Body of pancreas (tissue), 4 donors: ENCODE data around the gene PCDH15. TPM values are rescaled to one million over a fixed set of nuclear protein-coding genes. Genes with fewer than 3 reads are reported as not detected.

Experiments
- ATAC-seq: fragments of 150-250 bp; one replicate; pipeline ENCODE4 v1.9.1; 2016
- DNase-seq, 4 donors: peaks; one replicate each; pipeline ENCODE4 v3.0.0-alpha.2; 2019
- H3K27ac ChIP-seq, 4 donors: fragments of 200-600 bp; sonication (generic); 1 replicate in 3 of 4; 2 replicates in 1 of 4; pipeline versions ENCODE4 v1.5.1 to v1.6.1; 2016 to 2019; ENCODE audit warnings: mild to moderate bottlenecking in 1 of 4, mixed read lengths in 1 of 4, moderate library complexity in 1 of 4
- H3K27me3 ChIP-seq, 2 donors: fragments of 200-600 bp; sonication (generic); one replicate each; pipeline ENCODE4 v1.6.0; 2016; ENCODE audit warnings: mild to moderate bottlenecking in 1 of 2
- H3K36me3 ChIP-seq, 2 donors: fragments of 200-600 bp; sonication (generic); replicated peaks in 1 of 2; 2 replicates each; pipeline ENCODE4 v1.5.1; 2016; ENCODE audit warnings: low read depth in 2 of 2; ENCODE audit not compliant: insufficient read depth in 1 of 2
- H3K4me1 ChIP-seq: fragments of 200-600 bp; sonication (generic); one replicate; pipeline ENCODE4 v1.6.0; 2016
- H3K4me3 ChIP-seq, 2 donors: fragments of 200-600 bp; sonication (generic); 1 replicate in 1 of 2; 2 replicates in 1 of 2; pipeline ENCODE4 v1.5.1; 2016 to 2019
- H3K9me3 ChIP-seq, 3 donors: fragments of 200-600 bp; sonication (generic); 1 replicate in 2 of 3; 2 replicates in 1 of 3; pipeline ENCODE4 v1.5.1; 2016
- POLR2A ChIP-seq, 3 donors: fragments of 450-650 bp; IDR thresholded peaks; one replicate each; pipeline ENCODE4 v1.6.1; 2016; ENCODE audit warnings: antibody characterized with exemption in 3 of 3, mild to moderate bottlenecking in 2 of 3
- WGBS, 2 donors: methylation state at CpG; one replicate each; pipeline ENCODE4 v1.1.5; 2017; 5-methylcytosine and 5-hydroxymethylcytosine counted together
- intact Hi-C: fragments of 100-400 bp; cut with DNase I; formaldehyde crosslinking; loops from one replicate; pipeline ENCODE4 v1.15.1; 2023
- total RNA-seq, 2 donors: library from RNA; depleted of rRNA; stranded (reverse); fragments of >200 nt; gene quantifications; one replicate each; pipeline ENCODE4 v1.1.0, GENCODE V29; 2016
- TF ChIP-seq, protein P1 (sequence below), 7 experiments: fragments of 450-650 bp in 4 of 7; fragments of 200-600 bp in 3 of 7; sonication (generic) in 3 of 7; IDR thresholded peaks; one replicate each; pipeline ENCODE4 v1.5.1; 2016 to 2019; ENCODE audit warnings: antibody characterized with exemption in 7 of 7

Gene PCDH15
- total RNA-seq, 2 donors from 2014 or later, result not detected

GRCh38 chr10:53864846-53865245 lies 936.2 kb downstream of the PCDH15 start:
- intact Hi-C loops, result no loop called here
- H3K4me3 ChIP-seq, result no peak overlapping the region
- ATAC-seq (no peak), DNase-seq (no peak)
- H3K4me1 ChIP-seq, result no peaks in the 10 kb centered on the region
- H3K27me3 ChIP-seq, result no peaks in the 10 kb centered on the region
- H3K9me3 ChIP-seq, result no peaks in the 10 kb centered on the region
- no peak overlapping the region for H3K27ac ChIP-seq
- H3K36me3 ChIP-seq, result no peaks in the 10 kb centered on the region
- WGBS, 2 donors, result 67 to 76% methylated on average over 4 of the region's 4 CpGs
- TF ChIP-seq, protein P1, sequence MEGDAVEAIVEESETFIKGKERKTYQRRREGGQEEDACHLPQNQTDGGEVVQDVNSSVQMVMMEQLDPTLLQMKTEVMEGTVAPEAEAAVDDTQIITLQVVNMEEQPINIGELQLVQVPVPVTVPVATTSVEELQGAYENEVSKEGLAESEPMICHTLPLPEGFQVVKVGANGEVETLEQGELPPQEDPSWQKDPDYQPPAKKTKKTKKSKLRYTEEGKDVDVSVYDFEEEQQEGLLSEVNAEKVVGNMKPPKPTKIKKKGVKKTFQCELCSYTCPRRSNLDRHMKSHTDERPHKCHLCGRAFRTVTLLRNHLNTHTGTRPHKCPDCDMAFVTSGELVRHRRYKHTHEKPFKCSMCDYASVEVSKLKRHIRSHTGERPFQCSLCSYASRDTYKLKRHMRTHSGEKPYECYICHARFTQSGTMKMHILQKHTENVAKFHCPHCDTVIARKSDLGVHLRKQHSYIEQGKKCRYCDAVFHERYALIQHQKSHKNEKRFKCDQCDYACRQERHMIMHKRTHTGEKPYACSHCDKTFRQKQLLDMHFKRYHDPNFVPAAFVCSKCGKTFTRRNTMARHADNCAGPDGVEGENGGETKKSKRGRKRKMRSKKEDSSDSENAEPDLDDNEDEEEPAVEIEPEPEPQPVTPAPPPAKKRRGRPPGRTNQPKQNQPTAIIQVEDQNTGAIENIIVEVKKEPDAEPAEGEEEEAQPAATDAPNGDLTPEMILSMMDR (IDR thresholded peaks at IDR 0.05), result no peak
- no peak for TF ChIP-seq POLR2A (IDR thresholded peaks at IDR 0.05)

DNA sequence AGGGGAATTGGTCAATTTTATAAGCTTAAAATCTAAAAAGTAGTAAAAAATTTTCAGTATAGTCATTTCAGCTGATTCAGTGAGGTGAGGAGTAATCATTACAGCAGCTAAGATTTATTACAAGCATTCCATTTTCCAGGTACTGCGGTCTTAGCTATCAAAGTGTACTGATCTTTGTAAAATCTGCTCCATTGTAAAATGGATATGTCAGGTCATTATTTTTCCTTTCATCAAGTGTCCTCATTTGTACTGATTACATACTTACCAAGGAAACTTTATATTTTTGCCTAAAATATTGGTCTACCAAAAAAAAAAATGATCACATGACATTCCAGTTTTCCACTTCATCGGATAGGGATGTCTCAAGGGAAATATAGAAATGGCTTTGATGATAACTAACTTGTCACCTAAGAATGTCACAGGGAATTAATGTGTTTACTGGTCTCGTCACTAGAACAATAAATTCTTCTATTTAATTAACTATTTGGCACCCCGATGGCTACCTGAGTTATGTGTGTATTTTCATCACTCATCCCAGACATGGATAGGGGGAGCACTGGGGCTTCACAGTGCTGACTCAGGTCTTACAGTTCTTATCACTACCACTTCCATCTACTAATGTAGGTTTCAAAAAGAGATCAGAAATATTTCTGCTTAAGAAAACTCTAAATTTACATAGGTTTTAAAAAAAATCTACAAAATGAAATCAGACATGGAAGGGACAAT lies 948.4 kb downstream of the PCDH15 start:
- WGBS, 2 donors, result 29 to 33% methylated on average over 4 of the region's 4 CpGs
- Histone ChIP-seq H3K4me3 (no peak overlapping the region), H3K4me1 (no peaks in the 10 kb centered on the region), H3K27ac (no peak overlapping the region), H3K9me3 (no peaks in the 10 kb centered on the region), H3K36me3 (no peaks in the 10 kb centered on the region), H3K27me3 (no peaks in the 10 kb centered on the region)
- no peak for ATAC-seq
- intact Hi-C loops, result no loop called here
- DNase-seq, result no peak
- no peak for TF ChIP-seq POLR2A (IDR thresholded peaks at IDR 0.05)
- TF ChIP-seq, protein P1 (IDR thresholded peaks at IDR 0.05), result no peak

DNA sequence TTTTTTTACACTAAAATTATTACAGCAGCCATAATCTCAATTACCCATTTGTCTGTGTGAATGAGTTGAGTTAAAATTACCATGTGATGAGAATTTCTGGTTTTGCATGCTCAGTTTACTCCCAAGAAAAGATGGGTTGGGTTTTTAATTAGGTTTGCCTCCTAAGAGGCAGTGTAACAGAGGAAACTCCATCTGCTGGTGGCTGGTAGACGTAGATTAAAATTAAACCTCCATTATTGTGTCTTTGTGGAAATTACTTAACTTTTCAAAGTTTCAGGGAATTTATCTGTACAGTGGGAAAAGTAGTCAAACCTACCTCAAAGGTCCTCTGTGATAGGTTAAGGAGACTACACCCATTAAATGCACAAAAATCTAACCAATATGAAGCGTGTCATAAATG lies 954.2 kb downstream of the PCDH15 start:
- TF ChIP-seq, protein P1 (IDR thresholded peaks at IDR 0.05), result peak in 1 of 7 experiments; percentile 5
- TF ChIP-seq POLR2A (IDR thresholded peaks at IDR 0.05), result no peak
- intact Hi-C loops, result no loop called here
- WGBS, 2 donors, result 59 to 62% methylated on average over 2 of the region's 2 CpGs
- H3K27me3 ChIP-seq, result no peaks in the 10 kb centered on the region
- H3K36me3 ChIP-seq, result no peaks in the 10 kb centered on the region
- no peaks in the 10 kb centered on the region for H3K4me1 ChIP-seq
- no peaks in the 10 kb centered on the region for H3K9me3 ChIP-seq
- no peak overlapping the region for H3K27ac ChIP-seq
- DNase-seq, result no peak
- no peak for ATAC-seq
- no peak overlapping the region for H3K4me3 ChIP-seq

DNA sequence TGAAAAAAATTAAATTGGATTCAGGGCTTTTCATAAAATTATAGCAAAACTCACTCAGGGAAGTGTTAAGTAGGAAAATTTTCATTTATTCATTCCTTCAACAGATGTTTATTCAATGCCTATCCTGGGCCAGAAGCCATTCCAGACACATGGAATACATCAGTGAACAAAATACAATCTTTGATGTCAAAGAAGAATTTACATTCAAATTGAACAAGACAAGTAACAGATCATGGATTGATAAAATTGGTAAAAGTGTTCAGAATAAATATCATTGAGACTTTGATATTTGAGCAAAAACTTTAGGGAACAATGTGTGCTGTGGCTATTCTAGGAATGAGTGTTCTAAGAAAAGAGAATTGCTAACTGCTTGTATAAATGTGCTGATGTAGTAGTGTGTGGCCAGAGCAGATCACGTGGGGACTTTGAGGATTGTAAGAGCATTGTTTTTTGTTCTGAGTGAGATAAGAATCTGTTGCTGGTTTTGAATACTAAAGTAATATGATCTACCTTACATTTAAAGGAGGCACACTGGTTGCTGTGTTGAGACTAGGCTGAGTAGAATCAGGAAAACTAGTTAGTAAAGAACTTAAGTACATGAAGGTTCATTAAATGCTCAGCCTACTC lies 957.2 kb downstream of the PCDH15 start:
- no peaks in the 10 kb centered on the region for H3K4me1 ChIP-seq
- no peaks in the 10 kb centered on the region for H3K27me3 ChIP-seq
- WGBS, 2 donors, result 13 to 17% methylated on average over 1 of the region's 1 CpG
- ATAC-seq (no peak), DNase-seq (no peak)
- TF ChIP-seq, protein P1 (IDR thresholded peaks at IDR 0.05), result no peak
- no peak for TF ChIP-seq POLR2A (IDR thresholded peaks at IDR 0.05)
- intact Hi-C loops, result no loop called here
- H3K9me3 ChIP-seq, result no peaks in the 10 kb centered on the region
- no peak overlapping the region for H3K27ac ChIP-seq
- no peak overlapping the region for H3K4me3 ChIP-seq
- no peaks in the 10 kb centered on the region for H3K36me3 ChIP-seq
